Transverse colon (tissue), 4 donors: ENCODE data around the gene RABGAP1L. TPM values are rescaled to one million over a fixed set of nuclear protein-coding genes. Genes with fewer than 3 reads are reported as not detected.
A peak's percentile ranks its signal among the peaks of the same experiment; 100 is the strongest.
"Not testable (repeated sequence)": the region's sequence is repeated elsewhere in the genome, so short reads cannot be mapped to it uniquely, and the experiment has no call there.

Experiments
- DNase-seq: peaks from one replicate; pipeline ENCODE4 v3.0.0-alpha.2; 2019
- H3K27ac ChIP-seq, 4 donors: fragments of 200-600 bp; sonication (generic); 2 replicates each; pipeline ENCODE4 v1.5.1; 2016 to 2018; ENCODE audit warnings: inconsistent platforms in 4 of 4
- H3K27me3 ChIP-seq: fragments of 200-600 bp; sonication (generic); 2 replicates; pipeline ENCODE4 v1.5.1; 2017; ENCODE audit warnings: inconsistent platforms
- H3K36me3 ChIP-seq, 4 donors: fragments of 200-600 bp; sonication (generic); 2 replicates each; pipeline ENCODE4 v1.5.1; 2017 to 2019; ENCODE audit warnings: inconsistent platforms in 4 of 4
- H3K4me1 ChIP-seq, 4 donors: fragments of 200-600 bp; sonication (generic); 2 replicates each; pipeline ENCODE4 v1.5.1; 2017 to 2020; ENCODE audit warnings: inconsistent platforms in 4 of 4
- H3K4me3 ChIP-seq, 4 donors: fragments of 200-600 bp; sonication (generic); 1 replicate in 1 of 4; 2 replicates in 3 of 4; pipeline versions ENCODE4 v1.5.1 to v1.6.1; 2017 to 2019; ENCODE audit warnings: inconsistent platforms in 4 of 4
- H3K9me3 ChIP-seq, 2 donors: fragments of 200-600 bp; sonication (generic); 2 replicates each; pipeline ENCODE4 v1.5.1; 2017 to 2019; ENCODE audit warnings: inconsistent platforms in 2 of 2
- CTCF ChIP-seq, 5 experiments: fragments of 200-600 bp in 3 of 5; fragments of 450-650 bp in 2 of 5; sonication (generic) in 3 of 5; IDR thresholded peaks; 1 replicate in 2 of 5; 2 replicates in 3 of 5; pipeline ENCODE4 v1.5.1; 2016 to 2017; ENCODE audit warnings: antibody characterized with exemption in 5 of 5, inconsistent platforms in 3 of 5, mild to moderate bottlenecking in 2 of 5, moderate library complexity in 1 of 5
- EP300 ChIP-seq: sonication (generic); formaldehyde crosslinking; IDR thresholded peaks from one replicate; pipeline ENCODE4 v1.6.1; 2017; ENCODE audit warnings: antibody characterized with exemption, low read depth
- POLR2A ChIP-seq: fragments of 450-650 bp; IDR thresholded peaks from one replicate; pipeline ENCODE4 v1.6.1; 2016; ENCODE audit warnings: antibody characterized with exemption, mild to moderate bottlenecking, moderate library complexity
- POLR2AphosphoS5 ChIP-seq, 3 donors: sonication (generic); formaldehyde crosslinking; IDR thresholded peaks; one replicate each; pipeline ENCODE4 v1.6.1; 2016; ENCODE audit warnings: antibody characterized with exemption in 3 of 3
- WGBS, 2 donors: methylation state at CpG; one replicate each; pipeline ENCODE4 v1.1.5; 2018; ENCODE audit warnings: low coverage in 1 of 2; 5-methylcytosine and 5-hydroxymethylcytosine counted together
- in situ Hi-C, 4 donors: fragments of 200-750 bp; cut with MboI; loops; one replicate each; pipeline versions ENCODE4 v1.15.0 to v1.15.1; 2017; ENCODE audit warnings: low sequenced_read_pairs in 3 of 4, low pct_ligation_motif_present in 1 of 4, low pct_unique_long_range_greater_than_20kb in 1 of 4
- intact Hi-C: fragments of 100-400 bp; cut with DNase I; formaldehyde crosslinking; loops from one replicate; pipeline ENCODE4 v1.15.1; 2023; ENCODE audit warnings: low total_unique reads
- total RNA-seq, 4 donors: library from RNA; depleted of rRNA; stranded (reverse); fragments of >200 nt; gene quantifications; one replicate each; pipeline ENCODE4 v1.1.0, GENCODE V29; 2016

The RABGAP1L gene
- total RNA-seq, 4 donors from 2014 or later = 68.9 to 127 (median 99.9) TPM

GRCh38 chr1:175019524-175019923, 860.2 kb downstream of the RABGAP1L start:
- Histone ChIP-seq H3K4me1 (peaks cover 9 to 18% (median 13%) of the 10 kb centered on the region in 4 donors), H3K27me3 (no peaks in the 10 kb centered on the region), H3K9me3 (no peaks in the 10 kb centered on the region), H3K4me3 (no peak overlapping the region), H3K27ac (no peak overlapping the region), H3K36me3 (peaks cover 0 to 13% (median 6%) of the 10 kb centered on the region in 4 donors)
- no peak for DNase-seq
- WGBS, 2 donors = 88 to 100% methylated on average over 2 to 3 of the region's 3 CpGs
- TF ChIP-seq CTCF (IDR thresholded peaks at IDR 0.05) = no peak
- no peak for TF ChIP-seq POLR2A
- TF ChIP-seq EP300 = no peak
- TF ChIP-seq POLR2AphosphoS5 (IDR thresholded peaks at IDR 0.05) = no peak
- in situ Hi-C loops (no loop called here), intact Hi-C loops (no loop called here)

- Histone ChIP-seq H3K4me3 (peak within 1 kb of the TSS; percentile 74 to 96 (median 90)), H3K27ac (peak within 1 kb of the TSS; percentile 84 to 91 (median 89)), H3K9me3 (no peaks in the 10 kb centered on the region), H3K36me3 (no peaks in the 10 kb centered on the region), H3K4me1 (peaks cover 9 to 18% (median 13%) of the 10 kb centered on the region in 4 donors), H3K27me3 (no peaks in the 10 kb centered on the region)
- WGBS, 2 donors = 3 to 4% methylated on average over 26 to 42 of the region's 42 CpGs
- intact Hi-C loops = no loop called here
- TF ChIP-seq POLR2A (peak; percentile 75), CTCF (IDR thresholded peaks at IDR 0.05) (peak in 1 of 5 experiments; percentile 17), POLR2AphosphoS5 (IDR thresholded peaks at IDR 0.05) (peak; percentile 88 to 93 (median 89)), EP300 (no peak)
- in situ Hi-C loops = no loop called here
- DNase-seq = peak; percentile 98
These were observed 864.0 kb downstream of the RABGAP1L start, which contains the start of gene MRPS14 for GRCh38 chr1:175023043-175023921. Gene MRPS14 (minus strand): TSS chr1:175023425. CDS start chr1:175023408, 17 bp downstream.

GRCh38 chr1:175023922-175024242, 864.6 kb downstream of the RABGAP1L start:
- peaks cover 9 to 18% (median 13%) of the 10 kb centered on the region in 4 donors for H3K4me1 ChIP-seq
- peak overlapping the region in 3 of 4 donors; percentile 74 to 96 (median 89) for H3K4me3 ChIP-seq
- intact Hi-C loops, H3K9me3 ChIP-seq, DNase-seq, H3K36me3 ChIP-seq, in situ Hi-C loops, H3K27me3 ChIP-seq: not testable (repeated sequence)
- H3K27ac ChIP-seq = peak overlapping the region; percentile 84 to 91 (median 89)
- WGBS, 2 donors = 87 to 90% methylated on average over 2 of the region's 2 CpGs

- in situ Hi-C loops (loop anchor here in 3 of 4 donors (25.0 kb wide), 2 partner anchors 113 to 288 kb away; no protein-coding TSS in a partner anchor), intact Hi-C loops (no loop called here)
These were observed 865.5 kb downstream of the RABGAP1L start for GRCh38 chr1:175024773-175025172.

More at GRCh38 chr1:175024773-175025172, 865.5 kb downstream of the RABGAP1L start:
- Histone ChIP-seq H3K4me3 (no peak overlapping the region), H3K9me3 (no peaks in the 10 kb centered on the region), H3K27me3 (no peaks in the 10 kb centered on the region), H3K4me1 (peaks cover 9 to 18% (median 13%) of the 10 kb centered on the region in 4 donors), H3K27ac (no peak overlapping the region), H3K36me3 (no peaks in the 10 kb centered on the region)
- WGBS, 2 donors = 92 to 93% methylated on average over 2 of the region's 2 CpGs
- TF ChIP-seq CTCF (IDR thresholded peaks at IDR 0.05) = no peak
- DNase-seq = no peak
